ENCODE measurements around the gene FEZ2. TPM values are rescaled to one million over a fixed set of nuclear protein-coding genes. Genes with fewer than 3 reads are reported as not detected.
A peak's percentile ranks its signal among the peaks of the same experiment; 100 is the strongest.

Gene FEZ2
- total RNA-seq, 1 experiment from 2014 or later: 47.6 TPM

DNA sequence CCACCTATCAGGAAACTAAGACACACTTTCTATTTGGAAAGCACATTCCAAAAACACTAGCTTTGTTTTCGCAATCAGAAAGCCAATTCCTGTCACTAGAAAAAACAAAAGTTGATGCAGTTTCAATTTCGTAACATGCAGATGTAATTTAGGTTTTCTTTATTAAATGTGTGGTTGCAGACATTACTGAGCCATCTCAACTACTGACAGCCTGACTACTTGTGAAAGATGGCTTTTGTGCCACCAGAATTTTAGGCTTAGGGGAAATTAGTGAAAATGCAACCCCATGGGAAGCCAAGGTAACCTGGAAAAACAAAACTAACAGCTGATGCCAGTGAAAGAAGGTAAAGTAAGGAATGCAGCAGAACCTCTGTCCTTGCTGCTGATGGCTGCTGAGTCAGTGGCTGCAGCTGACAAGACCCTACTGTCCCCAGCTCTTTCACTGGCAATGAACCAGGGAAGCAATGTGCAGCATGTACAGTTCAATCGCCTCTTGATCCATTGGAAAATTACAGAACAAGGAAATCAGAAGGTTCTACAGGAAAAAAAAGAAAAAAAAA lies 34.9 kb downstream of the FEZ2 start:
- TF ChIP-seq, protein P1, sequence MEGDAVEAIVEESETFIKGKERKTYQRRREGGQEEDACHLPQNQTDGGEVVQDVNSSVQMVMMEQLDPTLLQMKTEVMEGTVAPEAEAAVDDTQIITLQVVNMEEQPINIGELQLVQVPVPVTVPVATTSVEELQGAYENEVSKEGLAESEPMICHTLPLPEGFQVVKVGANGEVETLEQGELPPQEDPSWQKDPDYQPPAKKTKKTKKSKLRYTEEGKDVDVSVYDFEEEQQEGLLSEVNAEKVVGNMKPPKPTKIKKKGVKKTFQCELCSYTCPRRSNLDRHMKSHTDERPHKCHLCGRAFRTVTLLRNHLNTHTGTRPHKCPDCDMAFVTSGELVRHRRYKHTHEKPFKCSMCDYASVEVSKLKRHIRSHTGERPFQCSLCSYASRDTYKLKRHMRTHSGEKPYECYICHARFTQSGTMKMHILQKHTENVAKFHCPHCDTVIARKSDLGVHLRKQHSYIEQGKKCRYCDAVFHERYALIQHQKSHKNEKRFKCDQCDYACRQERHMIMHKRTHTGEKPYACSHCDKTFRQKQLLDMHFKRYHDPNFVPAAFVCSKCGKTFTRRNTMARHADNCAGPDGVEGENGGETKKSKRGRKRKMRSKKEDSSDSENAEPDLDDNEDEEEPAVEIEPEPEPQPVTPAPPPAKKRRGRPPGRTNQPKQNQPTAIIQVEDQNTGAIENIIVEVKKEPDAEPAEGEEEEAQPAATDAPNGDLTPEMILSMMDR (IDR thresholded peaks at IDR 0.05; ENCODE audit: unreplicated experiment): no peak
- Mint-ChIP-seq H3K36me3 (ENCODE audit: insufficient read depth, unreplicated experiment) (peaks cover 21% of the 10 kb centered on the region), H3K4me3 (ENCODE audit: low read depth, unreplicated experiment) (peak overlapping the region; percentile 19), H3K27ac (ENCODE audit: unreplicated experiment) (peak overlapping the region; percentile 98), H3K4me1 (ENCODE audit: low read depth, unreplicated experiment) (peaks cover 52% of the 10 kb centered on the region), H3K9me3 (ENCODE audit: low read depth, unreplicated experiment) (no peaks in the 10 kb centered on the region), H3K27me3 (ENCODE audit: unreplicated experiment) (no peaks in the 10 kb centered on the region)
- no peak for DNase-seq
- CTCF ChIA-PET: interaction anchor here (0.7 kb wide), 1 partner anchor 565 kb away, joined by 3 read pairs; no protein-coding TSS in a partner anchor
- BruUV-seq (replicated peaks): no TSS peak
- intact Hi-C loops (cut with micrococcal nuclease; ENCODE audit: unreplicated experiment): loop anchor here (2.0 to 5.0 kb wide), 4 partner anchors 16 to 386 kb away; no protein-coding TSS in a partner anchor

DNA sequence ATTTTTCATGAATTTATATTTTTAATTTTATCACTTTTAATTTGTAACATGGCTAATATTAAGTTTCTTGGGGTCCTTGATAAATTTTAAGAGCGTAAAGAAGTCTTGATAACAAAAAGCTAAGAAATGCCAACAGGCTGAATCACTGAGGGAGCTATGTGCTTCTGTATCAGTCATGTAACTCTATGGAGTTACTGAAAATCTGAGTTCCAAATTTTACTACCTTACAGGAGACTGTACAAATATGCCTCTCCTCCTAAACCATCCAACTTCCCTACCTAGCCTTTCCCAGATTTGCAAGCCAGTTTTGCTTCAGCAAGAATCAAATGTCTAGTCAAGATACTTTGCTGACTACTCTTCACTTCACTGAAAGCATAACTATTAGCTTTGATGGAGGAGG lies 35.7 kb downstream of the FEZ2 start:
- Mint-ChIP-seq H3K9me3 (ENCODE audit: low read depth, unreplicated experiment) (no peaks in the 10 kb centered on the region), H3K4me1 (ENCODE audit: low read depth, unreplicated experiment) (peaks cover 44% of the 10 kb centered on the region), H3K27me3 (ENCODE audit: unreplicated experiment) (no peaks in the 10 kb centered on the region), H3K27ac (ENCODE audit: unreplicated experiment) (peak overlapping the region; percentile 98), H3K36me3 (ENCODE audit: insufficient read depth, unreplicated experiment) (peaks cover 21% of the 10 kb centered on the region), H3K4me3 (ENCODE audit: low read depth, unreplicated experiment) (no peak overlapping the region)
- TF ChIP-seq, protein P1 (IDR thresholded peaks at IDR 0.05; ENCODE audit: unreplicated experiment): no peak
- no peak for DNase-seq
- no TSS peak for BruUV-seq (replicated peaks)
- intact Hi-C loops (cut with micrococcal nuclease; ENCODE audit: unreplicated experiment): loop anchor here (2.0 to 5.0 kb wide), 4 partner anchors 17 to 385 kb away; no protein-coding TSS in a partner anchor
- CTCF ChIA-PET: no interaction called here

DNA sequence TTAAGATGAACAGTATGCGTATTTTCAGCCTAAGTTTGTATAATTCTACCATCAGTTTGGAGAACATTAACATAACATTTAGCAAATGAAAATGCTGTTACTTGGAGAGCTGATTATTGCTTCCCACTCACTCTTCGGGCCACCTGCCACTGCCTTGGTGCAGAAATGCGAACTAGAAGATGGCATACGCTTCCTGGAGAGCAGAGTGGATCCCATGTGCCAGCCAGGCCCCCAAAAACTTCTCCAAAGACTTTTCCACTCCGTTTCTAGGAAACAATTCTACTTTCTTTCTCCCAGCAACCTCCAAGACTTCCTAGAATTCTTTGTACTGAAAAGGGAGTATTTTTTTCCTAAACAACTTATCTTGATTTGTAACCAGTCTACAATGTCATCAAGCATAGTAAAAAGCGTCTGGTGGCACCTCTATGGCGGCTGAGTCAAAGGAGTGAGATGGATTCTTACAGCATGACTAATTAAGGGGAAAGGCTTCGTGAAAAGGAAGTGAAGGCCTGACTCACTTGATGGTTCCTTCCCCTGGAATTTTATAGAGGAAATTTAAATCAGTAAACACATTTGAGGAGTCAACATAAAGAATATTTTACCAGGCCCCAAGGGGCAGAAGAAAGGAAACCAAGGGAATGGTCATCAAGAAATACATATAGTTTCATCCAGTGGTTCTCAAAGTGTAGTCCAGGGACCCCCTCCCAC lies 36.6 kb downstream of the FEZ2 start:
- Mint-ChIP-seq H3K4me3 (ENCODE audit: low read depth, unreplicated experiment) (peak overlapping the region; percentile 43), H3K36me3 (ENCODE audit: insufficient read depth, unreplicated experiment) (peaks cover 21% of the 10 kb centered on the region), H3K9me3 (ENCODE audit: low read depth, unreplicated experiment) (no peaks in the 10 kb centered on the region), H3K27me3 (ENCODE audit: unreplicated experiment) (no peaks in the 10 kb centered on the region), H3K27ac (ENCODE audit: unreplicated experiment) (peak overlapping the region; percentile 98), H3K4me1 (ENCODE audit: low read depth, unreplicated experiment) (peaks cover 38% of the 10 kb centered on the region)
- DNase-seq: peak; percentile 64
- intact Hi-C loops (cut with micrococcal nuclease; ENCODE audit: unreplicated experiment): loop anchor here (5.0 kb wide), 3 partner anchors 74 to 384 kb away; no protein-coding TSS in a partner anchor
- no TSS peak for BruUV-seq (replicated peaks)
- TF ChIP-seq, protein P1 (IDR thresholded peaks at IDR 0.05; ENCODE audit: unreplicated experiment): no peak
- CTCF ChIA-PET: no interaction called here

DNA sequence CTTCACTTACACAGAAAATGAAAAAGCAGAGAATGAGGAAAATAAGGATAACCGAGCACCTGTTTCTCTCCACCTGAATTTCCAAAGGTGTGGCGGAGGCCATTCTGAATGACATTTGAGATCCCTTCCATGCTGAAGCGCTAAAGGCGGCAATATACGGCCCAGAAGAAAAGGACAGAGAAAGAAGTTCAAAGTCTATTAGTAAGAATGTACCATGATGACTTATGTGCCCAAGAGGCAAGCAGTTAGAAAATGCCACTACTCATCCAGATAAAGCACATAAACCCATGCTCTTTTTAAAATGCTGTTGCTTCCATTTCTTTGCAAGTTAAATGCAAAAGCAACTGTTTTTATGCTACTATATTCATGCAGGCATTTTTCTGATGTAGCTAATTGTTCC lies 37.2 kb downstream of the FEZ2 start:
- BruUV-seq (replicated peaks): TSS peak; percentile 31
- CTCF ChIA-PET: no interaction called here
- Mint-ChIP-seq H3K4me3 (ENCODE audit: low read depth, unreplicated experiment) (no peak overlapping the region), H3K9me3 (ENCODE audit: low read depth, unreplicated experiment) (no peaks in the 10 kb centered on the region), H3K27ac (ENCODE audit: unreplicated experiment) (no peak overlapping the region), H3K36me3 (ENCODE audit: insufficient read depth, unreplicated experiment) (peaks cover 21% of the 10 kb centered on the region), H3K4me1 (ENCODE audit: low read depth, unreplicated experiment) (peaks cover 38% of the 10 kb centered on the region), H3K27me3 (ENCODE audit: unreplicated experiment) (no peaks in the 10 kb centered on the region)
- TF ChIP-seq, protein P1 (IDR thresholded peaks at IDR 0.05; ENCODE audit: unreplicated experiment): no peak
- DNase-seq: no peak
- intact Hi-C loops (cut with micrococcal nuclease; ENCODE audit: unreplicated experiment): loop anchor here (5.0 kb wide), 3 partner anchors 73 to 383 kb away; no protein-coding TSS in a partner anchor
